ENCODE results near the gene RFNG.
A peak's percentile ranks its signal among the peaks of the same experiment; 100 is the strongest.
"Not testable (repeated sequence)": the region's sequence is repeated elsewhere in the genome, so short reads cannot be mapped to it uniquely, and the experiment has no call there.

RFNG gene

GRCh38 chr17:82050152-82050760 is 1.4 kb downstream of the RFNG start:
- DNase-seq: no peak
- in situ Hi-C loops (cut with HindIII; ENCODE audit: low pct_ligation_motif_present, low pct_unique_long_range_greater_than_20kb, low sequenced_read_pairs): no loop called here

- no peak for DNase-seq
- in situ Hi-C loops (cut with HindIII; ENCODE audit: low pct_ligation_motif_present, low pct_unique_long_range_greater_than_20kb, low sequenced_read_pairs): no loop called here
Measured at GRCh38 chr17:82049521-82049971, 2.1 kb downstream of the RFNG start.

GRCh38 chr17:82049106-82049505 is 2.5 kb downstream of the RFNG start:
- no peak for DNase-seq
- in situ Hi-C loops (cut with HindIII; ENCODE audit: low pct_ligation_motif_present, low pct_unique_long_range_greater_than_20kb, low sequenced_read_pairs): no loop called here

- in situ Hi-C loops (cut with HindIII; ENCODE audit: low pct_ligation_motif_present, low pct_unique_long_range_greater_than_20kb, low sequenced_read_pairs): no loop called here
- no peak for DNase-seq
Measured at GRCh38 chr17:82048571-82048971, 3.0 kb downstream of the RFNG start.

- DNase-seq: no peak
- in situ Hi-C loops (cut with HindIII; ENCODE audit: low pct_ligation_motif_present, low pct_unique_long_range_greater_than_20kb, low sequenced_read_pairs): no loop called here
Measured at GRCh38 chr17:82047914-82048570, 3.6 kb downstream of the RFNG start.

GRCh38 chr17:82047379-82047778 is 4.2 kb downstream of the RFNG start:
- no peak for DNase-seq
- in situ Hi-C loops (cut with HindIII; ENCODE audit: low pct_ligation_motif_present, low pct_unique_long_range_greater_than_20kb, low sequenced_read_pairs): no loop called here

GRCh38 chr17:82046903-82047302 is 4.7 kb downstream of the RFNG start:
- DNase-seq: no peak
- in situ Hi-C loops (cut with HindIII; ENCODE audit: low pct_ligation_motif_present, low pct_unique_long_range_greater_than_20kb, low sequenced_read_pairs): no loop called here

- in situ Hi-C loops (cut with HindIII; ENCODE audit: low pct_ligation_motif_present, low pct_unique_long_range_greater_than_20kb, low sequenced_read_pairs): no loop called here
- DNase-seq: no peak
Measured at GRCh38 chr17:82045936-82046484, 5.6 kb downstream of the RFNG start.

- in situ Hi-C loops (cut with HindIII; ENCODE audit: low pct_ligation_motif_present, low pct_unique_long_range_greater_than_20kb, low sequenced_read_pairs): no loop called here
- DNase-seq: no peak
Measured at GRCh38 chr17:82043507-82043906, 8.1 kb downstream of the RFNG start.

GRCh38 chr17:82042649-82043048 is 9.0 kb downstream of the RFNG start:
- in situ Hi-C loops (cut with HindIII; ENCODE audit: low pct_ligation_motif_present, low pct_unique_long_range_greater_than_20kb, low sequenced_read_pairs): no loop called here

GRCh38 chr17:82041144-82041814 is 10.3 kb downstream of the RFNG start:
- no peak for DNase-seq
- in situ Hi-C loops (cut with HindIII; ENCODE audit: low pct_ligation_motif_present, low pct_unique_long_range_greater_than_20kb, low sequenced_read_pairs): no loop called here

More at GRCh38 chr17:82042649-82043048, 9.0 kb downstream of the RFNG start:
- no peak for DNase-seq

GRCh38 chr17:82039695-82040299 is 11.8 kb downstream of the RFNG start:
- no peak for DNase-seq
- in situ Hi-C loops (cut with HindIII; ENCODE audit: low pct_ligation_motif_present, low pct_unique_long_range_greater_than_20kb, low sequenced_read_pairs): no loop called here

- in situ Hi-C loops (cut with HindIII; ENCODE audit: low pct_ligation_motif_present, low pct_unique_long_range_greater_than_20kb, low sequenced_read_pairs); DNase-seq: not testable (repeated sequence)
Measured at GRCh38 chr17:82038796-82039409, 12.7 kb downstream of the RFNG start.

GRCh38 chr17:82037889-82038195 is 13.8 kb downstream of the RFNG start:
- in situ Hi-C loops (cut with HindIII; ENCODE audit: low pct_ligation_motif_present, low pct_unique_long_range_greater_than_20kb, low sequenced_read_pairs): no loop called here
- no peak for DNase-seq

- peak; percentile 97 for DNase-seq
- in situ Hi-C loops (cut with HindIII; ENCODE audit: low pct_ligation_motif_present, low pct_unique_long_range_greater_than_20kb, low sequenced_read_pairs): no loop called here
Measured at GRCh38 chr17:82037092-82037888, 14.3 kb downstream of the RFNG start, which contains the start of gene DCXR. DCXR (minus strand) TSS chr17:82037697; CDS start chr17:82037682, 15 bp downstream.

GRCh38 chr17:82036634-82037091 is 14.9 kb downstream of the RFNG start:
- DNase-seq: no peak
- in situ Hi-C loops (cut with HindIII; ENCODE audit: low pct_ligation_motif_present, low pct_unique_long_range_greater_than_20kb, low sequenced_read_pairs): no loop called here

GRCh38 chr17:82035956-82036633 is 15.5 kb downstream of the RFNG start:
- DNase-seq: no peak
- in situ Hi-C loops (cut with HindIII; ENCODE audit: low pct_ligation_motif_present, low pct_unique_long_range_greater_than_20kb, low sequenced_read_pairs): no loop called here
